ENCODE data around the gene KRTAP2-2.

GRCh38 chr17:41073676-41074075 lies 18.6 kb upstream of the KRTAP2-2 start:
- TF ChIP-seq TCF7L2 (IDR thresholded peaks at IDR 0.05; ENCODE audit: low read depth, low read length) = no peak
- TF ChIP-seq KAT7 (CRISPR knock-in tag; IDR thresholded peaks at IDR 0.05; ENCODE audit: borderline replicate concordance) = no peak
- TF ChIP-seq CEBPB (IDR thresholded peaks at IDR 0.05; ENCODE audit: borderline replicate concordance, low read depth, low read length) = no peak
- no peak for TF ChIP-seq POLR2AphosphoS5 (IDR thresholded peaks at IDR 0.05; ENCODE audit: low read depth, low read length)
- TF ChIP-seq, protein P1, sequence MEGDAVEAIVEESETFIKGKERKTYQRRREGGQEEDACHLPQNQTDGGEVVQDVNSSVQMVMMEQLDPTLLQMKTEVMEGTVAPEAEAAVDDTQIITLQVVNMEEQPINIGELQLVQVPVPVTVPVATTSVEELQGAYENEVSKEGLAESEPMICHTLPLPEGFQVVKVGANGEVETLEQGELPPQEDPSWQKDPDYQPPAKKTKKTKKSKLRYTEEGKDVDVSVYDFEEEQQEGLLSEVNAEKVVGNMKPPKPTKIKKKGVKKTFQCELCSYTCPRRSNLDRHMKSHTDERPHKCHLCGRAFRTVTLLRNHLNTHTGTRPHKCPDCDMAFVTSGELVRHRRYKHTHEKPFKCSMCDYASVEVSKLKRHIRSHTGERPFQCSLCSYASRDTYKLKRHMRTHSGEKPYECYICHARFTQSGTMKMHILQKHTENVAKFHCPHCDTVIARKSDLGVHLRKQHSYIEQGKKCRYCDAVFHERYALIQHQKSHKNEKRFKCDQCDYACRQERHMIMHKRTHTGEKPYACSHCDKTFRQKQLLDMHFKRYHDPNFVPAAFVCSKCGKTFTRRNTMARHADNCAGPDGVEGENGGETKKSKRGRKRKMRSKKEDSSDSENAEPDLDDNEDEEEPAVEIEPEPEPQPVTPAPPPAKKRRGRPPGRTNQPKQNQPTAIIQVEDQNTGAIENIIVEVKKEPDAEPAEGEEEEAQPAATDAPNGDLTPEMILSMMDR (CRISPR knock-in tag; IDR thresholded peaks at IDR 0.05) = no peak
- TF ChIP-seq, protein P2, sequence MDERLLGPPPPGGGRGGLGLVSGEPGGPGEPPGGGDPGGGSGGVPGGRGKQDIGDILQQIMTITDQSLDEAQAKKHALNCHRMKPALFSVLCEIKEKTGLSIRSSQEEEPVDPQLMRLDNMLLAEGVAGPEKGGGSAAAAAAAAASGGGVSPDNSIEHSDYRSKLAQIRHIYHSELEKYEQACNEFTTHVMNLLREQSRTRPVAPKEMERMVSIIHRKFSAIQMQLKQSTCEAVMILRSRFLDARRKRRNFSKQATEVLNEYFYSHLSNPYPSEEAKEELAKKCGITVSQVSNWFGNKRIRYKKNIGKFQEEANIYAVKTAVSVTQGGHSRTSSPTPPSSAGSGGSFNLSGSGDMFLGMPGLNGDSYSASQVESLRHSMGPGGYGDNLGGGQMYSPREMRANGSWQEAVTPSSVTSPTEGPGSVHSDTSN (CRISPR knock-in tag; IDR thresholded peaks at IDR 0.05) = no peak
- no peak for TF ChIP-seq YY1 (IDR thresholded peaks at IDR 0.05; ENCODE audit: insufficient read depth, insufficient replicate concordance, low read depth, low read length)
- no peak for TF ChIP-seq PBX3 (CRISPR knock-in tag; IDR thresholded peaks at IDR 0.05; ENCODE audit: borderline replicate concordance)
- no peak for TF ChIP-seq SNAI1 (CRISPR knock-in tag; IDR thresholded peaks at IDR 0.05; ENCODE audit: borderline replicate concordance)
- no peak for TF ChIP-seq ZNF34 (CRISPR knock-in tag; IDR thresholded peaks at IDR 0.05; ENCODE audit: borderline replicate concordance)

Measured in HepG2 (cell line).